Endometrium (tissue), 2 donors: ENCODE measurements around the gene EZH2.

Source experiments
- FAIRE-seq: peaks from 2 replicates; lab custom pipeline; 2012; peaks lifted over from hg19 to GRCh38; lab: Jason Lieb, UNC
- donor health status: control.
- donor health status: control.

The EZH2 gene

GRCh38 chr7:148804343-148805235 lies 79.5 kb downstream of the EZH2 start:
- FAIRE-seq, result no peak

GRCh38 chr7:148803094-148803493 lies 81.0 kb downstream of the EZH2 start:
- FAIRE-seq, result no peak

GRCh38 chr7:148802101-148802493 lies 82.0 kb downstream of the EZH2 start:
- FAIRE-seq, result no peak

GRCh38 chr7:148800677-148801076 lies 83.4 kb downstream of the EZH2 start:
- no peak for FAIRE-seq

- FAIRE-seq, result no peak
Measured at GRCh38 chr7:148799893-148800555, 84.1 kb downstream of the EZH2 start.

- FAIRE-seq, result no peak
Measured at GRCh38 chr7:148796841-148797240, 87.2 kb downstream of the EZH2 start.

- no peak for FAIRE-seq
Measured at GRCh38 chr7:148794476-148794875, 89.6 kb downstream of the EZH2 start.

- FAIRE-seq, result no peak
Measured at GRCh38 chr7:148793590-148793989, 90.5 kb downstream of the EZH2 start.

GRCh38 chr7:148791546-148791945 lies 92.5 kb downstream of the EZH2 start:
- no peak for FAIRE-seq

- no peak for FAIRE-seq
Measured at GRCh38 chr7:148790850-148791249, 93.2 kb downstream of the EZH2 start.

GRCh38 chr7:148790131-148790726 lies 93.9 kb downstream of the EZH2 start:
- FAIRE-seq, result no peak

- FAIRE-seq, result no peak
Measured at GRCh38 chr7:148789220-148789619, 94.9 kb downstream of the EZH2 start.

GRCh38 chr7:148787571-148788295 lies 96.4 kb downstream of the EZH2 start:
- no peak for FAIRE-seq

GRCh38 chr7:148783801-148784527 lies 100.1 kb downstream of the EZH2 start:
- no peak for FAIRE-seq

GRCh38 chr7:148782757-148783456 lies 101.2 kb downstream of the EZH2 start:
- no peak for FAIRE-seq

GRCh38 chr7:148774471-148774870 lies 109.6 kb downstream of the EZH2 start:
- FAIRE-seq, result no peak

GRCh38 chr7:148773334-148773733 lies 110.8 kb downstream of the EZH2 start:
- FAIRE-seq, result no peak

GRCh38 chr7:148772297-148773089 lies 111.6 kb downstream of the EZH2 start:
- FAIRE-seq, result no peak

- no peak for FAIRE-seq
Measured at GRCh38 chr7:148770004-148770403, 114.1 kb downstream of the EZH2 start.

GRCh38 chr7:148763622-148764021 lies 120.5 kb downstream of the EZH2 start:
- FAIRE-seq, result no peak
